GM08714 (cell line): ENCODE measurements around the gene IQCF2.

Experiments used
- H3K4me3 ChIP-seq: fragments of 200-500 bp; sonication (Bioruptor generic); 2 replicates; pipeline ENCODE4 v1.5.1; 2014; ENCODE audit warnings: mild to moderate bottlenecking, low read length, inconsistent platforms
- ZNF274 ChIP-seq: IDR thresholded peaks from 2 replicates; pipeline ENCODE4 v1.6.1; 2012; ENCODE audit warnings: mild to moderate bottlenecking, low read depth, low read length

Gene IQCF2

DNA sequence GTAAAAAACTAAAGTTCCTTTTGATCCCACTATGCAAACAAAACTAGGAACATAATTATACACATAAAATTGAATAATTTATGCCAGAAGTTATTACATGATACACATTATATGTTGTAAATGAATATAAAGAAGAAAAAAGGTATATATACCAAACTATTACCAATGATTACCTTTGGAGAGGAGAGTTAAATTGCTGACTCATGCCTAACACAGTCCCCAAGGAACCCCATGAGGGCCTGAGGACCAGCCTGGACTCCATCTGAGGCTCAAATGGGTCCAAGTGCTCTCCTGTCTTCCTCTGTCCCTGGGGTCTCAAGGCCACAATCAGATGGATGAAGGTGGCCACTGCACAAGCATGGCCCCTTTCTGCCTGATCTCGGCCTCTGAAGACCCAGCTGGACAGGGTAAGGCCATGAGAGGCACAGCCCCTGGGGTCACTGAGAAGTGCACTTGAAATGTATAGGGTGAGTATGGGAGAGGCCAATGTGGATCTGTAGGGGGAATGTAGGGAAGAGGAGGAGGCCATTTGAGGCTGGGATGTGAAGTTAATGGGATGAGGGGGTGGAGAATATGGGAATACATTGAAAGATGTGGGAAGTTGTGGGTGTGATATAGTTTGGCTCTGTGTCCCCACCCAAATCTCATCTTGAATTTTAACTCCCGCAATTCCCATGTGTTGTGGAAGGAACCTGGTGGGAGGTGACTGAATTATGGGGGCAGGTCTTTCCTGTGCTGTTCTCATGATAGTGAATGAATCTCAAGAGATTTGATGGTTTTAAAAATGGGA, 42.8 kb downstream of the IQCF2 start:
- no peak for TF ChIP-seq ZNF274
- no peak overlapping the region for H3K4me3 ChIP-seq

DNA sequence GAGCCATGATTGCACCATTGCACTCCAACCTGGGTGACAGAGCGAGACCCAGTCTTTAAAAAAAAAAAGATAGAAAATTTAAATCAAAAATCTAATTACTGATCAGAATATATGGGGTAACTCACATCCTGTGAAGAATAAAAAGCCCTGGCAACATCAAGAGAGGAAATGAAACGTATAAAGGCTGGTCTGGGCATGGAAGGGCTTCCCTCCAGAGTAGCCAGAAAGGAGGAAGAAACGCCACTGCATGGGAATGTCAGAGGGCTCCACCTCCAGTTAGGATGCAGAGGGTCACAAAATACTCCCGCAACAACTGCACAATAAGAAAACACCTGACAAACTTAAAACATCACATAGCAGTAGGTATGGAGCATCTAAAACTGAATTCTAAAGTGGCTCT, 46.6 kb downstream of the IQCF2 start:
- no peak for TF ChIP-seq ZNF274
- H3K4me3 ChIP-seq: no peak overlapping the region
